Hepatocyte (in vitro differentiated cells): ENCODE data around the gene GLRX. TPM values are rescaled to one million over a fixed set of nuclear protein-coding genes. Genes with fewer than 3 reads are reported as not detected.

Experiments
- DNase-seq: peaks from one replicate; pipeline ENCODE4 v3.0.0-alpha.2; 2016; ENCODE audit warnings: low spot score
- H2AFZ ChIP-seq: fragments of 200-600 bp; sonication (generic); 2 replicates; pipeline ENCODE4 v1.6.0; 2016; ENCODE audit warnings: antibody characterized with exemption, mild to moderate bottlenecking
- H3K27ac ChIP-seq: fragments of 200-600 bp; sonication (generic); 2 replicates; pipeline ENCODE4 v1.5.1; 2016; ENCODE audit warnings: mild to moderate bottlenecking
- H3K27me3 ChIP-seq: fragments of 200-600 bp; sonication (generic); 2 replicates; pipeline ENCODE4 v1.6.1; 2016
- H3K36me3 ChIP-seq: fragments of 200-600 bp; sonication (generic); replicated peaks from 2 replicates; pipeline ENCODE4 v1.5.1; 2016; ENCODE audit warnings: low read depth; ENCODE audit not compliant: insufficient read depth
- H3K4me1 ChIP-seq: fragments of 200-600 bp; sonication (generic); 2 replicates; pipeline ENCODE4 v1.5.1; 2016; ENCODE audit warnings: mild to moderate bottlenecking, moderate library complexity; ENCODE audit not compliant: insufficient read depth
- H3K4me2 ChIP-seq: fragments of 200-600 bp; sonication (generic); 2 replicates; pipeline ENCODE4 v1.6.0; 2016
- H3K4me3 ChIP-seq: fragments of 200-600 bp; sonication (generic); 2 replicates; pipeline ENCODE4 v1.5.1; 2016; ENCODE audit warnings: mild to moderate bottlenecking
- H3K79me2 ChIP-seq: fragments of 200-600 bp; sonication (generic); 2 replicates; pipeline ENCODE4 v1.6.0; 2017; ENCODE audit warnings: mild to moderate bottlenecking
- H3K9me2 ChIP-seq: fragments of 200-600 bp; sonication (generic); replicated peaks from 2 replicates; pipeline ENCODE4 v1.6.0; 2017; ENCODE audit warnings: mild to moderate bottlenecking; ENCODE audit not compliant: insufficient read depth
- H3K9me3 ChIP-seq: fragments of 200-600 bp; sonication (generic); 2 replicates; pipeline ENCODE4 v1.5.1; 2016; ENCODE audit warnings: low read depth, mild to moderate bottlenecking
- H4K20me1 ChIP-seq: fragments of 200-600 bp; sonication (generic); 2 replicates; pipeline ENCODE4 v1.6.0; 2016; ENCODE audit warnings: mild to moderate bottlenecking; ENCODE audit not compliant: insufficient read depth, poor library complexity, severe bottlenecking
- EZH2 ChIP-seq: fragments of 200-600 bp; sonication (generic); IDR thresholded peaks from 2 replicates; pipeline ENCODE4 v1.6.1; 2016; ENCODE audit warnings: antibody characterized with exemption, mild to moderate bottlenecking, borderline replicate concordance
- EZH2phosphoT487 ChIP-seq: fragments of 200-600 bp; sonication (generic); IDR thresholded peaks from one replicate; pipeline ENCODE4 v1.6.1; 2018; ENCODE audit warnings: antibody characterized with exemption, mild to moderate bottlenecking, low read depth, moderate library complexity; ENCODE audit not compliant: unreplicated experiment, severe bottlenecking
- WGBS: methylation state at CpG from one replicate; pipeline ENCODE4 v1.1.6; 2016; ENCODE audit warnings: low lambda C conversion rate; ENCODE audit errors: missing lambda C conversion rate; 5-methylcytosine and 5-hydroxymethylcytosine counted together
- polyA plus RNA-seq: library from polyadenylated mRNA; unstranded; fragments of >200 nt; fragmentation: Nextera tagmentation; extraction: Ambion mirVana; gene quantifications from 2 replicates; pipeline ENCODE4 v1.2.1, GENCODE V29; 2016
- total RNA-seq: library from RNA; depleted of rRNA; stranded (reverse); fragments of >200 nt; gene quantifications from 2 replicates; pipeline ENCODE4 v1.2.3, GENCODE V29; 2014
- TF ChIP-seq, protein P1 (sequence below): fragments of 200-600 bp; sonication (generic); IDR thresholded peaks from 2 replicates; pipeline ENCODE4 v1.5.1; 2016; ENCODE audit warnings: antibody characterized with exemption, mild to moderate bottlenecking; ENCODE audit not compliant: poor library complexity

GLRX gene
- total and polyA plus RNA-seq, 2 experiments from 2014 or later: 79.1 to 101 TPM

DNA sequence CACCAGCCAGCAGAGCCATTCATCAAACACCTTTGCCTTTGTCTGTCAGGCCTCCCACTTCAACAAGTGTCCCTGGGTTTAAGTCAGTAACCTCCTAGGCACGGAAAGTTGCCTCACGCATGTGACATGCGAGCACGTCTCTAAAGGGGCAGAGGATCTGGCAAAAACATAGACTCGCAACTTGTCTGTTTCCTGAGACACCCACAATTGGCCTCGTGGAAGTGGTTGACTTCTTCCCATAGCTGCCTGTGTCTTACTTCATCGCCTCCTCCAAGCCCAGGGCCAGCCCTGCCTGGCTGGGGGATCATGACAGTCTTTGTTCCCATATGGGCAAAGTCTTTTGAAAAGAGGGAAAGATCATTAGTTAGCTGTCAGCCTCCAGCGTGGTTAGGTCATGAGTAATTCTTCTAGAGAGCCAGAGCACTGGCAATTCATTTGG, 35.5 kb upstream of the GLRX start:
- Histone ChIP-seq H3K27ac (peak overlapping the region; percentile 91), H3K9me3 (no peaks in the 10 kb centered on the region), H3K36me3 (no peaks in the 10 kb centered on the region), H3K79me2 (no peaks in the 10 kb centered on the region), H3K4me2 (no peak overlapping the region), H3K4me1 (peaks cover 32% of the 10 kb centered on the region), H4K20me1 (no peaks in the 10 kb centered on the region), H3K4me3 (no peak overlapping the region), H3K9me2 (no peaks in the 10 kb centered on the region), H3K27me3 (no peaks in the 10 kb centered on the region), H2AFZ (no peak overlapping the region)
- DNase-seq: peak; percentile 61
- TF ChIP-seq, protein P1, sequence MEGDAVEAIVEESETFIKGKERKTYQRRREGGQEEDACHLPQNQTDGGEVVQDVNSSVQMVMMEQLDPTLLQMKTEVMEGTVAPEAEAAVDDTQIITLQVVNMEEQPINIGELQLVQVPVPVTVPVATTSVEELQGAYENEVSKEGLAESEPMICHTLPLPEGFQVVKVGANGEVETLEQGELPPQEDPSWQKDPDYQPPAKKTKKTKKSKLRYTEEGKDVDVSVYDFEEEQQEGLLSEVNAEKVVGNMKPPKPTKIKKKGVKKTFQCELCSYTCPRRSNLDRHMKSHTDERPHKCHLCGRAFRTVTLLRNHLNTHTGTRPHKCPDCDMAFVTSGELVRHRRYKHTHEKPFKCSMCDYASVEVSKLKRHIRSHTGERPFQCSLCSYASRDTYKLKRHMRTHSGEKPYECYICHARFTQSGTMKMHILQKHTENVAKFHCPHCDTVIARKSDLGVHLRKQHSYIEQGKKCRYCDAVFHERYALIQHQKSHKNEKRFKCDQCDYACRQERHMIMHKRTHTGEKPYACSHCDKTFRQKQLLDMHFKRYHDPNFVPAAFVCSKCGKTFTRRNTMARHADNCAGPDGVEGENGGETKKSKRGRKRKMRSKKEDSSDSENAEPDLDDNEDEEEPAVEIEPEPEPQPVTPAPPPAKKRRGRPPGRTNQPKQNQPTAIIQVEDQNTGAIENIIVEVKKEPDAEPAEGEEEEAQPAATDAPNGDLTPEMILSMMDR: no peak
- TF ChIP-seq EZH2 (no peak), EZH2phosphoT487 (no peak)
- 80% methylated on average over 8 of the region's 8 CpGs for WGBS

DNA sequence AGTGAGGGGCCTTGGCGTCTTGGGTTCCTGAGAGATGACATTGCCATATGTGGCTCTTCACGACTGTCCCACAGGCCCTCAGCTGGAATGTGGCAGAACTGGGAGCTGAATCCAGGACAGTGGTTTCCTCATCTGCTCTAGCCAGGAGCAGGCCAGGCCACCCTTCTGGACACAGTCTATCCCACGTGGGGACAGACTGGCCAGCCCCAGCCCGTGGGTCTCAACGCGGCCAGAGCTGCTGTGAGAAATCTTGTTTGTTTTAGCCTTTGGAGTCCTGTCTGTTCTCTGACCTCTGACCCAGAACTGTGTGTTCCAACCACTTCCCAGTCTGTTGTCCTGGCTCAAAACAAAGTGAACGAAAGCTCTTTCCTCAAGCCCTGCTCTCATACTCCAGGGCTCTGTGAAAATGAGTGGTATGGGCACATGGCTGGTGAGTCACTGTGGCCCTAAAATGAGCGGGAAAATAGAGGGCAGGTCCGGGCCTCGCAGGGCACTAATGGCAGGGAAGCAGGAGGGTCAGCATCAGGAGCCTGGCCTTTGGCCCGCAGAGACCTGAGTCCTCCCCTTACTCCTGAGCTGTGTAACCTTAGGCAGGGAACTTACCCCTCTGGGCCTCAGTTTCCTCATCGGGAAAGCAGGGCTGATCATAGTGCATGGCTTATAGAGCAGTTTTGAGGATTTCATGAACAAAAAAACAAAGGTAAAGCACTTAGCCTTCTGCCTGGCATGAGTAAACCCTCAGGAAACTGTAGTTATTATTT, 34.8 kb upstream of the GLRX start:
- Histone ChIP-seq H3K9me2 (no peaks in the 10 kb centered on the region), H3K27me3 (no peaks in the 10 kb centered on the region), H2AFZ (no peak overlapping the region), H3K36me3 (no peaks in the 10 kb centered on the region), H3K9me3 (no peaks in the 10 kb centered on the region), H3K4me3 (no peak overlapping the region), H3K27ac (peak overlapping the region; percentile 91), H3K79me2 (no peaks in the 10 kb centered on the region), H3K4me2 (no peak overlapping the region), H4K20me1 (no peaks in the 10 kb centered on the region), H3K4me1 (peaks cover 25% of the 10 kb centered on the region)
- DNase-seq: peak; percentile 60
- TF ChIP-seq, protein P1: no peak
- no peak for TF ChIP-seq EZH2phosphoT487
- WGBS: 70% methylated on average over 12 of the region's 12 CpGs

DNA sequence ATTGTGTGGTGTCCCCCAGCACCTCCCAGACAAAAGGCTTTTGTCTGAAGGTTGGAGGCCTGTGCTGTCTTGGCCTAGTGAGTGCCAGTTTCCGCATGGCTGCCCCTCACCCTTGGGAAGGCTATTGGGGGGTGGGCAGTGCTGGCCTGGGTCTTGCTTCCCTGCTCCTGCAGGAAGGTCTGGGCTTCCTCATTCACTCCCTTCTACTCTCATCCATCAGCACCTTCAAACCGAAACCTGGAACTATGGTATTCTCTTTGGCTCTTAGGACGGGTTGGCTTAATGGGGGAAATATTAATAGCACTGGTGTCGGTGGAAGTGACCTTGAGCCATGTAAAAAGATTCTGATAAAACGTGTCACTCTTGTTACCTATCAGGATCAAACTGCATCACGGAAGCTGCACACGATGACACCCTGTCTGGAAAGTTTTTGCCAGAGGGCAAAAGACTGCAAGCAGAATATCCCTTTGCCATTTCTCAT, 34.0 kb upstream of the GLRX start:
- Histone ChIP-seq H3K27ac (peak overlapping the region; percentile 91), H3K9me3 (no peaks in the 10 kb centered on the region), H4K20me1 (no peaks in the 10 kb centered on the region), H3K79me2 (no peaks in the 10 kb centered on the region), H3K4me1 (peaks cover 17% of the 10 kb centered on the region), H3K27me3 (no peaks in the 10 kb centered on the region), H3K9me2 (no peaks in the 10 kb centered on the region), H3K4me2 (no peak overlapping the region), H3K36me3 (no peaks in the 10 kb centered on the region), H2AFZ (no peak overlapping the region), H3K4me3 (no peak overlapping the region)
- WGBS: 89% methylated on average over 7 of the region's 7 CpGs
- TF ChIP-seq, protein P1: no peak
- TF ChIP-seq EZH2phosphoT487: no peak
- TF ChIP-seq EZH2: no peak
- no peak for DNase-seq
